GM18867 (cell line): ENCODE data around the gene INTS3.
"Not testable (repeated sequence)": the region's sequence is repeated elsewhere in the genome, so short reads cannot be mapped to it uniquely, and the experiment has no call there.

ENCODE experiments used
- ATAC-seq: cut with Tn5 transposase; IDR thresholded peaks from one replicate; pipeline ENCODE4 v1.9.1; 2021; ENCODE audit warnings: mild to moderate bottlenecking, moderate library complexity; ENCODE audit not compliant: unreplicated experiment

Gene INTS3

DNA sequence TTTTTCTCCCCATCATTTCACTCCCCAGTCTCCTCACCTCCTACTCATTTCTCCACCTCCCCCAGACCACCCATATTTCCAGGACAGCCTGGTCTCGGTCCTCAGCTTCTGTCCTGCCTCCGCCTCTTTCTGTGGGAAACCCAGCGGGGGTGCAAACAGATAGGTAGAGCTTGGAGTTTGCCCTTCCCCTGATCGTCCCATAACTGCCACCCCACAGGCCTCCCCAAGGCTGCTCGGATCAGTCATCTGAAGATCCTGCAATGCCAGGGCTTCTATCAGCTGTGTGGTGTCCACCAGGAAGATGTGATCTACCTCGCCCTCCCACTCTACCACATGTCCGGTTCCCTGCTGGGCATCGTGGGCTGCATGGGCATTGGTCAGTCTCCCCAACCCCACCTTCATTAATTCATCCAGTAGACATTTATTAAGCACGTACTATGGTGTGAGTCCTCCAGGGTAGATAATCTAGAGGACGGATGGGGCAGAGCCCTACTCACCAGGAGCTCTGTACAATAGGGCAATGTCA, 49.1 kb downstream of the INTS3 start:
- ATAC-seq, result no peak

DNA sequence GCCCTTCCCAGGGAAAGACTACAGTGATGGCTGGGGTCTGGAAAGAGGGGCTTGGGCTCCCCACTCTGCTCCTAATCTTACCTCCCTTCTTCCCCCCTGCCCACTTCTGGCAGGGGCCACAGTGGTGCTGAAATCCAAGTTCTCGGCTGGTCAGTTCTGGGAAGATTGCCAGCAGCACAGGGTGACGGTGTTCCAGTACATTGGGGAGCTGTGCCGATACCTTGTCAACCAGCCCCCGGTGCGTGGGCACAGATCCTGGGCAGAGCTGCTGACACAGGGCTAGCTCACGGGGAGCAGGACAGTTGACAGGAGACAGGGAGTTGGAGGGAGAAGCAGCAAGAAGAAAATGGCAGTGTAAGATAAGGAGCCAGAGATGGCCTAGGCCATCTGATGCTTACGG, 49.8 kb downstream of the INTS3 start:
- ATAC-seq, result no peak

DNA sequence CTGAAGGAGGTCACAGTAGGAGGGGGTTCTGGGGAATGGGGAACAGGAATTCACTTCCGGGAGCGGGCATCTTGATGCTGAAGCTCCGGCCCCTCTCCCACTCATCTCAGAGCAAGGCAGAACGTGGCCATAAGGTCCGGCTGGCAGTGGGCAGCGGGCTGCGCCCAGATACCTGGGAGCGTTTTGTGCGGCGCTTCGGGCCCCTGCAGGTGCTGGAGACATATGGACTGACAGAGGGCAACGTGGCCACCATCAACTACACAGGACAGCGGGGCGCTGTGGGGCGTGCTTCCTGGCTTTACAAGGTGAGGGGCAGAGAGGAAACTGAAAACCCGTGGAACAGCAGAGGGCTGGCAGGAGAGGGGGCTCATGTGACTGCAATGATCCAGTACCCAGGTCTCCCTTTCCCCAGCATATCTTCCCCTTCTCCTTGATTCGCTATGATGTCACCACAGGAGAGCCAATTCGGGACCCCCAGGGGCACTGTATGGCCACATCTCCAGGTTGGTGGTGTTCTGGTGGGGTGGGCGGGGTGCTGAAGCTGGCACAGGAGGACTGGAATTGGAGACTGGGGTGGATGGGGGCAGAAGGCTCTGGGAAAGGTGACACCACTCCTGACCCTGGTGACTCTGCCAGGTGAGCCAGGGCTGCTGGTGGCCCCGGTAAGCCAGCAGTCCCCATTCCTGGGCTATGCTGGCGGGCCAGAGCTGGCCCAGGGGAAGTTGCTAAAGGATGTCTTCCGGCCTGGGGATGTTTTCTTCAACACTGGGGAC, 50.4 kb downstream of the INTS3 start:
- no peak for ATAC-seq

DNA sequence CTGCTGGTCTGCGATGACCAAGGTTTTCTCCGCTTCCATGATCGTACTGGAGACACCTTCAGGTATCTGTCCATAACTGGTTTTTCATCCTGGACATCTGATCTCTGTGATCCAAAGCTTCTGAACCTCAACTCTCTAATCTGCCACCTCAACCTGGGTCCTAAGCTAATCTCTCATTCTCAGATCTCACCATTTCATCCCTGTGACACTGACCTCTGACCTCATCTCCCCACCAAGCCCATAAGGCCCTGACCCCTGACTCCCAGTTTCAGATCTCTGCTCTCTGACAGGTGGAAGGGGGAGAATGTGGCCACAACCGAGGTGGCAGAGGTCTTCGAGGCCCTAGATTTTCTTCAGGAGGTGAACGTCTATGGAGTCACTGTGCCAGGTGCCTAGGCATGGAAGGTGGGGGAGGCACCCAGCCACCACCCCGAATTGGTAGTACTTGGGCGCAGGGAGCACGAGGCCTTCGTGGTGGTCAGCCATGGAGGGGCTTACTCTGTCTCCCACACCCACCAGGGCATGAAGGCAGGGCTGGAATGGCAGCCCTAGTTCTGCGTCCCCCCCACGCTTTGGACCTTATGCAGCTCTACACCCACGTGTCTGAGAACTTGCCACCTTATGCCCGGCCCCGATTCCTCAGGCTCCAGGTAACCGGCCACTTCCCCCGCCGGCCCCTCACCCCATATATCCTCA, 51.1 kb downstream of the INTS3 start:
- ATAC-seq, result no peak

DNA sequence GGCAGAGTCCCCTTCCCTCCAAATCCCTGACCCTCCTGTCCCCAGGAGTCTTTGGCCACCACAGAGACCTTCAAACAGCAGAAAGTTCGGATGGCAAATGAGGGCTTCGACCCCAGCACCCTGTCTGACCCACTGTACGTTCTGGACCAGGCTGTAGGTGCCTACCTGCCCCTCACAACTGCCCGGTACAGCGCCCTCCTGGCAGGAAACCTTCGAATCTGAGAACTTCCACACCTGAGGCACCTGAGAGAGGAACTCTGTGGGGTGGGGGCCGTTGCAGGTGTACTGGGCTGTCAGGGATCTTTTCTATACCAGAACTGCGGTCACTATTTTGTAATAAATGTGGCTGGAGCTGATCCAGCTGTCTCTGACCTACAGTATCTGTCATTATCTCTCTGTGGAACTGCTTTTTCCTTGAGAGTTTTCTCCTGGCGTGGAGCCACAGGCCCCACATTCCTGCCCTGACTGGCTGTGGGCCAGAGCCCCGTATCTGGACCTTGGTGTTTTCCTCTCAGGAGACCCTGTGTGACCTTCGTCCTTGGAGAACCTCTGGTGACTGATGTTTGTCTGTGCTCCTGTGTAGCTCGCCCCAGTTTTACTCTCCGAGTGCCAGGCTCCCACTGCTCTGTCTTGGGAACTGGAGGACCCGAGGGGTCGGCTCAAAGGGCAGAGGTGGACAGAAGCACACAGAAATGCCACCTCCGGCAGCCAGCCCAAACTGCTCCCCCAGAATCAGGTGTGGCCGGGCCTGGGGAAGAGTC, 52.1 kb downstream of the INTS3 start:
- no peak for ATAC-seq

DNA sequence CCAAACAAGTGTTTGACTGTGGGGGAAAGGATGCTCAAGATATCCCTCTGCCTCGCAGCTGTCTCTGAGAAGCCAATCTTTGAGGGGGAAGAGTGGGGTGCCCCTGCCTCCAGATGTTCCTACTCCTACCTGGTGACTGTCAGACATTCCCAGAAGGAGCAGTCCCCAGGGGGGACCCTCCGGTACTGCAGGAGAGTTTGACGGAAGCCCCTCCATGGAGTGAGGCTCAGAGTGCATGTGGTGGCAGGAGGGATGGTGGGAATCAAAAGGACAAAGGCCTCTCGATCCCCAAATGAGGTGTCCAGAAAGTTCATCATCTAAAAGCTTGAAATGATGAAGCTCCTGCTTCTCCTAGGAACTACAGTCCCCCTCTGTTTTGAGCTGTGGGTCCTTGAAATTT, 52.7 kb downstream of the INTS3 start:
- no peak for ATAC-seq

DNA sequence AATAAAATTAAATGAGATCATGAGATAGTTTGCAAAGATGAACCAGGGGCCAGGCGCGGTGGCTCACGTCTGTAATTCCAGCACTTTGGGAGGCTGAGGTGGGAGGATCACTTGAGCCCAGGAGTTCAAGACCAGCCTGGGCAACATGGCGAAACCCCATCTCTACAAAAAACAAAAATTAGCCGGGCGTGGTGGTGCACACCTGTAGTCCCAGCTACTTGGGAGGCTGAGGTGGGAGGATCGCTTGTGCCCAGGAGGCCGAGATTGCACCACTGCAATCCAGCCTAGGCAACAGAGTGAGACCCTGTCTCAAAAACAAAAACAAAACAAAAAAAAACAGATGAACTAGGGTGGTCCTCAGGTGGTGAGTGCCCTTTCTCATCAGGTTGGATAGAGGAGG, 54.8 kb downstream of the INTS3 start:
- not testable (repeated sequence) for ATAC-seq

DNA sequence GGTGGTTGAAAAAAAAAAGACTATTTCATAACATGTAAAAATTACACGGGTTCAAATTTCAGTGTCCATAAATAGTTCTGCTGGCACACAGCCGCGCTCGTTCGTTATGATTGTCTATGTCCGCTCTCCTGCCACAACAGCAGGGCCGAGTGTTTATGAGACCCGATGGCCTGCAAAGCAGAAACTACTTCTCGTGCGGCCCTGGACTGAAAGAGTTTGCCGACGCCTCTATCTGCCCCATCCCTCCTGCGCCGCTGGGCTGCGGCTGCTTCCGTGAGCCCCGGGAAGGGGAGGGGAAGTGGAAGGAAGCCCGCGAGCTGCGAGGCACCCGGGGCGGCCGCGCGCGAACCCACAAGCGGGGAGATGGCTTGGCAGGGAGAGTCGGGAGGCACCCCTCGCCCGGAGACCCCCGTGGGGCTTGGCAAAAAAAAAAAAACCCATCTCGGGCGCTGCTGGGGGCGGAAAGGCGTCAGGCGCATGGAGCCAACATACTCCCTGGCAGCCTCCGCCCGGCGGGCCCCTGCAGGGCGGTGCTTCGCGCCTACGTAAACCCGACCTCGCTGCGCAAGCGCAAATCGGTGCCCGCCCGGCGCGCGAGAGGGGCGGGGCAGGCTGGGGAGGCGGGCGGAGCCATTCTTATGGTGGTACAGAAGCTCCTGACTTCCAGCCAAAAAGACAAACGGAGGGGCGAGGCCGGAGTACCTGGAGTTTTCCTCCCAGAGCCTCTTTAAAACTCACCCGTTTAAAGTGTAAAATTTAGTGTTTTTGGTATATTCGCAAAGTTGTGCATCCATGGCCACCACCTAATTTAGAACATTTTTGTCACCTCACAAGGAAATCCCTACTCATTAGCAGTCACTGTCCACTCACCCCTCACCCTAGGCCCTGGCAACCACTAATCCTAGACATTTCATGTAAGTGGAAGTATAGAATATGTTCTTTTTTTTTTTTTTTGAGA, 55.7 kb downstream of the INTS3 start:
- peak; percentile 81 for ATAC-seq

DNA sequence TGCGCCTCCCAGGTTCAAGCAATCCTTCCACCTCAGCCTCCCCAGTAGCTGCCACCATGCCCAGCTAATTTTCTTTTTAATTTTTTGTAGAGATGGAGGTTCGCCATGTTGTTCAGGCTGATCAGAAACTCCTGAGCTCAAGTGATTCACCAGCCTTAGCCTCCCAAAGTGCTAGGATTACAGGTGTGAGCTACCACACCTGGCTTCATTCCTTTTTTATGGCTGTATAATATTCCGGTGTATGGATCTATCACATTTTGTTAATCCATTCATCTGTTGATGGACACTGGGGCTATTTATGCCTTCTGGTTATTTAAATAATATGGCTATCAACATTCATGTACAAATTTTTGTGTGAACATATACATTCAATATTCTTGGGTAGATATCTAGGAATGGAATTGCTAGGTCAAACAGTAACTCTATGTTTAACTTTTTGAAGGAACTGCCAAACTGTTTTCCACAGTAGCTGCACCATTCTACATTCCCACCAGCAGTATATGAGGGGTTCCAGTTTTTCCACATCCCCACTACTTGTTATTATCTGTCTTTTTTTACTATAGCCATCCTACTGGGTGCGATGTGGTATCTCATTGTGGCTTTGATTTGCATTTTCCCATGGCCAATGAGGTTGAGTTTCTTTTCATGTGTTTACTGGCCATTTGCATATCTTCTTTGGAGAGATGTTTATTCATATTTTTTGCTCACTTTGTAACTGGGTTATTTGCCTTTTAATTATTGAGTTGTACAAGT, 58.4 kb downstream of the INTS3 start:
- no peak for ATAC-seq

DNA sequence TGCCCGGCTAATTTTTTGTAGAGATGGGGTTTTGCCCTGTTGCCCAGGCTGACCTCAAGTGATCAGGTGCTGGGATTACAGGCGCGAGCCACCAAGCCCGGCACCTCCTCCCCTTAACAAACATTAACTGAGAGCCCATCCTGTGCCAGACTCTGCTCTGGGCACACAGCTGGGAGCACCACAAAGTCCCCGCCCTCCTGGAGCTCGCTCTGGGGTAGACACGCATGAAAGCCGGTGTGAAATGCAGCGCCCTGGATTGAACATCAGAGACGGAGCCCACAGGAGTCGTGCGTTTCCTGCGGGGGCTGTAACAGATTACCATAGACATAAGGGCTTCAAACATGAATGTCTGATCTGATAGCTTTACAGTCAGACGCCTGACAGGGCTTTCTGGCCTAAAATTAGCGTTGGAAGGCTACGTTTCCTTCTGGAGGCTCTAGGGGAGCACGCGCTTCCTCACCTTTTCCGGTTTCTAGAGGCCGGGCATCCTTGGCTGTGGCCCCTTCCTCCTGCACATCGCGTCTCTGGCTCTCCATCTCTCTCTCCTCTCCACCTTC, 61.7 kb downstream of the INTS3 start:
- no peak for ATAC-seq

DNA sequence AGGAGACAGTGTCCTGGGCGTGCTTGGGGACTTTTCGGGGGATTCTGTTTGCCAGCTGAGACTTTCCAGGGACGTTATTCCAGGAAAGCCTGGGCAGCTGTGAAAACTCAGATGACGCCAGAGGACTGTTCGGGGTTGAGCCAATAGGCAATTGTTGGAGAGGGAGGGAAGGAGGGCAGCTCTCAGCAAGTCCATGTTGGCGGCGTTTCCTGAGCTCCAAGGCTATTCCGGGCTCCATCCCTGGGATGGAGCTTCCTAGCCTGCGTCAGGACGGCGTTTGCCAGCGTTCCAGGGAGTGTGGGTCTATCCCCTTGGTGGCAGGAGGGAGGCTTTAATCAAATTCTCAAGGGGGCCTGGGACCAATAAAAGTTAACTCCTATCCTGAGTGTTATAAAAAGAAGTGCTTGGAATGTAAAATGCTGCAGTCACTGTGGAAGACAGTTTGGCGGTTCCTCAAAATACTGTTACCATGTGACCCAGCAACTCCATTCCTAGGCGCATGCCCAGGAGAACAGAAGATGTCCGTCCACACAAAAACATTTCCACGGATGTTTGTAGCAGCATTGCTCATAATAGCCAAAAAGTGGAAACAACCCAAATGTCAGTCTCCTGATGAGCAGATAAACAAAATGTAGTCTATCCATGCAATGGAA, 62.6 kb downstream of the INTS3 start:
- ATAC-seq, result no peak

DNA sequence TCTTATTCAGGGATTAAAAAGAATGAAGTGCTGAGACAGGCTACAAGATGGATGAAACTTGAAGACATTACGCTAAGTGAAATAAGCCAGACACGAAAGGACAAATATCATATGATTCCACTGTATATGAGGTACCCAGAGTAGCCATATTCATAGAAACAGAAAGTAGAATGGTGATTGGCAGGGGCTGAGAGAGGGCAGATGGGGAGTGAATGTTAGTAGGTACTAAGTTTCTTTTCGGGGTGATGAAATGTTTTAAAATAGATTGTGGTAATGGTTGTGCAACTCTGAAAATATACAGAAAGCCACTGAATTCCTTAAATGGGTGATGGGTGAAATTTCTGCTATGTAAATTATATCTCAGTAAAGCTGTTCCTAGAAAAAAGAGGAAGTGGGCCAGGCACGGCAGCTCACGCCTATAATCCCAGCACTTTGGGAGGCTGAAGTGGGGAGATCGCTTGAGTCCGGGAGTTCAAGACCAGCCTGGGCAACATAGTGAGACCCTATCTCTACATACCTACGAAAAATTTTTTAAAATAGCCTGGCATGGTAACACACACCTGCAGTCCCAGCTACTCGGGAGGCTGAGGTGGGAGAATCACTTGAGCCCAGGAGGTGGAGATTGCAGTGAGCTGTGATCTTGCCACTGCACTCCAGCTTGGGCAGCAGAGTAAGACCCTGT, 63.3 kb downstream of the INTS3 start:
- peak; percentile 84 for ATAC-seq

DNA sequence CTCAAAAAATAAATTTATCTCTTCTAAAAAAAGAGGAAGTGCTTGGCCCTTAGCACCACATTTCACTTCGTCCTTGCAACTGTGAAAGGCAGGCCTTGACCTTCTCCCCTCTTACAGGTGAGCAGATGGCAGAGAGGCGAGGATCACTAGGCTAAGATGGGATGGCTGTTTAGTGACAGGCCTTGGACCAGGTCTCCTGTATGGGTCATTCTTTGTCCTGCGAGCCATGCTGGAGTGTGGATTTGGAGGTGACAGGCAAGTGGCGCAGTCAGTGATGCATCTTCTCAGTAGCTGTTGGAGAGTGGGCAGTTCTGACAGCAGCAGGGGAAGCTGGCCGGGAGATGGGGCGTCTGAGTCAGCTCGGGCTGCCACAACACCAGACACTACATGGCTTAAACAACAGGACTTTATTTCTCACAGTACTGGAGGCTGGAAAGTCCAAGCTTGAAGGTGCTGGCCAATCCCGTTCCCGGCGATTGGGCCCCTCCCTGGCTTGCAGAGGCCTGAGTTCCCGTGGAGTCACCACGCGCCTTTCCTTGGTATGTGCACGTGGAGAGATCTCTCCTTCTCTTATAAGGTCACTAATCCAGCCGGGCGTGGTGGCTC, 63.9 kb downstream of the INTS3 start:
- peak; percentile 18 for ATAC-seq

DNA sequence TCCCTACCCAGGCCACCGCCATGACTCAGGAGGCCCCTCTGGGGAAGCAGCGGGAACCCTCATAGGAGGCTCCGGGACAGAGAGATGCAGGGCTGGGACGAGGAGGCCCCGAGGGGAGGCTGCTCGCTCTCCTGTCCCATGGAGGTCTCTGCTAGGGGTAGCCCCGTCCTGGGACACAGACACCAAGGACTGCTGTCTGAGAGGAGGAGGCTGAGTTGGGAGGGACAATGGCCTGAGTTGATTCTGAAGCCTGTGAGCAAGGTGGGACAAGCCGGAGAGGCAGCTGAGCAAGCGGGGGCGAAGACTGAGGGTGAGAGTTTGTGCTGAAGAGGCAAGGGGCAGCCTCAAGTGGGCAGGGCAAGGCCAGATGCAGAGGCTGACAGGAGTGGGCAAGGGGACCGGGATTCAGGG, 64.8 kb downstream of the INTS3 start:
- ATAC-seq, result no peak

DNA sequence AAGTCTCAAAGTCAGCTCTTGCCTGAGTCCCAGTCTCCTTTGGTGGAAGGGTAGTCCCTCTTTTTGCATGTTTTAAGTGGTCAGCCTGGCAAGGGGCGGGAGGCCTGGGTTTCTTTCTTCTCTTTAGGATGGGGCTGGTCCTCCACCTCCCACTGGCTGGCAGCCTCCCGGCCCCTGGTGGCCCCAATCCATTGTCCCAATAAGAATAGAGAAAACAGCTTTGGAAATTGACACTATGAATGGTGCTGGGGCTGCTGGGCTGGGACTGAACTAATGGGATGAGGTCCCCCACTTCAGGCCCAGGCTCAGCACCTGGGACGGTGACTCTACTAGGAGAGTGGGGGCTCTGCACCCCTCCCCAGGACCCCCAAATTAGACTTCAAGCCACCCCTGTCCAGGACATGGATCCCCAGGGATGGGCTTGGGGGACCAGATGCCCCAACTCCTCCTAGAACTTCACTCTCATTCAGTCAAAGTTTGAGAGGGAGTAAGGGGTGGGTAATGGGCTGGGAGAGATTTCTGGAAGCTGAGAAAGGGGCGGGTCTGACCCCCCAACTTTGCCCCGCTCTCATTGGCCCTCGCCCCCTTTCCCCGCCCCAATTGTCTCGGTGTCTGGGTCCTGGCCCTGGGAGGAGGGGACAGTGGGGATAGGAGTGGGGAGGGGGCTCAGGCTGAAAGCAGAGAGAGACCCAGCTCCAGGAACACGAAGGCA, 65.6 kb downstream of the INTS3 start:
- ATAC-seq, result no peak

DNA sequence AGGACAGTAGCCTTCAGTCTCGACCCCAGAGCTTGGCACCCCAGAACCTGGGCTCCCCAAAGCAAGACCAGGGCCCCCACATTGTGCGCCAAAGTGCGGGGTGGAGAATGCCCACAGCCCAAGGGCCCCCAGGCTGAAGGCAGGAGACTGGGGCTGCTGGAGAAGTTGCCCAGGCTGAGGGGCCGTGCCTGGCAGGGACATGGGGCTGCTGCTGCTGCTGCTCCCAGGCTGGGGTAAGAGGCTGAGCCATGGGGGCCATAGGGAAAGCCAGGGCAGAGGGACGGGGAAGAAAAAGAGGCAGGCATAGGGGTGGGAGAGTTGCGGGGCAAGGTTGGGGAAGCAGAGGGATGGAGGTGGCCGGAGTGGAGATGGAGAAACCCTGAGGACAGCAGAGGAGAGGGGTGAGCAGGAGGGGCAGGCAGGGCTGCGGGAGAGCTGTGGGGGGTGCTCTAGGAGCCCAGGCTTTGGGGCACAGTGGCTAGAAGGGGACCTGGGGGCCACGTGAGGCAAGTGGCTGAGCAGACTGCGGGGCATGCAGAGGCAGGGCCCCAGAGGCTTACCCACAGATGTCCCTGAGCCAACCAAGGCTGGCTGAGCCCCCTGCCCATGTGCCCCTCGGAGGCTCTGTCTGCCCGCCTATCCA, 66.2 kb downstream of the INTS3 start:
- no peak for ATAC-seq
